GM12872 (cell line): ENCODE results near the gene FAM228B.

Source experiments
- TF ChIP-seq, protein P1 (sequence below): IDR thresholded peaks from 3 replicates; pipeline ENCODE4 v1.5.1; 2011; ENCODE audit warnings: low read depth, mild to moderate bottlenecking, low read length, moderate library complexity; ENCODE audit not compliant: insufficient read depth

The FAM228B gene

DNA sequence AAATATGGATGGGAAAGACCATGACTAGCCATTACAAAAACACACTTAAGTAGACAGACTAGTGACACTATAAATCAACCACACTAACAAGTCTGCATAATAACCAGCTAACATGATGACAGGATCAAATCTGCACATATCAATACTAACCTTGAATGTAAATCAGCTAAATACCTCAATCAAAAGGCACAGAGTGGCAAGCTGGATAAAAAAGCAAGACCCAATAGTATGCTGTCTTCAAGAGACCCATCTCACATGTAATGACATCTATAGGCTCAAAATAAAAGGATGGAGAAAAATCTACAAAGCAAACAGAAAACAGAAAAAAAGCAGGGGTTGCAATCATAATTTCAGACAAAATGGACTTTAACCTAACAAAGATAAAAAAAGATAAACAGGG is 16.5 kb upstream of the FAM228B start:
- TF ChIP-seq, protein P1, sequence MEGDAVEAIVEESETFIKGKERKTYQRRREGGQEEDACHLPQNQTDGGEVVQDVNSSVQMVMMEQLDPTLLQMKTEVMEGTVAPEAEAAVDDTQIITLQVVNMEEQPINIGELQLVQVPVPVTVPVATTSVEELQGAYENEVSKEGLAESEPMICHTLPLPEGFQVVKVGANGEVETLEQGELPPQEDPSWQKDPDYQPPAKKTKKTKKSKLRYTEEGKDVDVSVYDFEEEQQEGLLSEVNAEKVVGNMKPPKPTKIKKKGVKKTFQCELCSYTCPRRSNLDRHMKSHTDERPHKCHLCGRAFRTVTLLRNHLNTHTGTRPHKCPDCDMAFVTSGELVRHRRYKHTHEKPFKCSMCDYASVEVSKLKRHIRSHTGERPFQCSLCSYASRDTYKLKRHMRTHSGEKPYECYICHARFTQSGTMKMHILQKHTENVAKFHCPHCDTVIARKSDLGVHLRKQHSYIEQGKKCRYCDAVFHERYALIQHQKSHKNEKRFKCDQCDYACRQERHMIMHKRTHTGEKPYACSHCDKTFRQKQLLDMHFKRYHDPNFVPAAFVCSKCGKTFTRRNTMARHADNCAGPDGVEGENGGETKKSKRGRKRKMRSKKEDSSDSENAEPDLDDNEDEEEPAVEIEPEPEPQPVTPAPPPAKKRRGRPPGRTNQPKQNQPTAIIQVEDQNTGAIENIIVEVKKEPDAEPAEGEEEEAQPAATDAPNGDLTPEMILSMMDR, result no peak

DNA sequence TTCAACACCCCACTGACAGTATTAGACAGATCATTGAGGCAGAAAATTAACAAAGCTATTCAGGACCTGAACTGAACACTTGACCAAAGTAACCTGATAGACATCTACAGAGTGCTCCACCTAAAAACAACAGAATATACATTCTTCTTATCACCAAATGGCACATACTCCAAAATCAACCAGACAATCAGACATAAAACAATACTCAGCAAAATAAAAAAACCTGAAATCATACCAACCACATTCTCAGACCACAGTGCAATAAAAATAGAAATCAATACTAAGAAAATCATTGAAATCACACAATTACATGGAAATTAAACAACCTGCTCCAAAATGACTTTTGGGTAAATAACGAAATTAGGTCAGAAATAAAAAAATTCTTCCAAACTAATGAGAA is 15.9 kb upstream of the FAM228B start:
- TF ChIP-seq, protein P1, result no peak

DNA sequence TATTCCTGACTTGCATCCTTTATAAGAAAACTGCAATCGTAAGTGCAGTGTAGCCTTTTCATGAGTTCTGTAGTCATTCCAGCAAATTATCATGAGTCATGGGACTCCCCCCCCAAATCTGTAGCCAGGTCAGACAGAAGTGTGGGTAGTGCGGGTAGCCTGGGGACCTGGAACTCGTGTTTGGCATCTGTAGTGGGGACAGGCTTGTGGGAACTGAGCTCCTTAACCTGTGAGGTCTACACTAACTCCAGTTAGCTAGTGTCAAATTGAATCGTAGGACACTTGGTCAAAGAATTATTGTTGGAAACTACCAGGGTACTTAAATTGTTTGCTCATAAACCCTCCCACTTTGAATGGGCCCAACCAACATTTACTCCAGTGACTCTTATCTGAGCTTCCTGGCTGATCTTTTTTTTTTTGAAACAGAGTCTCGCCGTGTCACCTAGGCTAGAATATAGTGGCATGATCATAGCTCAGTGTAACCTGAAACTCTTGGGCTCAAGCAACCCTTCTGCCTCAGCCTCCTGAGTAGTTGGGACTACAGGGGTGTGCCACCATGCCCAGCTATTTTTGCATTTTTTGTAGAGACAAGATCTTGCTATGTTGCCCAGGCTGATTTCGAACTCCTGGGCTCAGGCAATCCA is 12.5 kb upstream of the FAM228B start:
- TF ChIP-seq, protein P1, result no peak

DNA sequence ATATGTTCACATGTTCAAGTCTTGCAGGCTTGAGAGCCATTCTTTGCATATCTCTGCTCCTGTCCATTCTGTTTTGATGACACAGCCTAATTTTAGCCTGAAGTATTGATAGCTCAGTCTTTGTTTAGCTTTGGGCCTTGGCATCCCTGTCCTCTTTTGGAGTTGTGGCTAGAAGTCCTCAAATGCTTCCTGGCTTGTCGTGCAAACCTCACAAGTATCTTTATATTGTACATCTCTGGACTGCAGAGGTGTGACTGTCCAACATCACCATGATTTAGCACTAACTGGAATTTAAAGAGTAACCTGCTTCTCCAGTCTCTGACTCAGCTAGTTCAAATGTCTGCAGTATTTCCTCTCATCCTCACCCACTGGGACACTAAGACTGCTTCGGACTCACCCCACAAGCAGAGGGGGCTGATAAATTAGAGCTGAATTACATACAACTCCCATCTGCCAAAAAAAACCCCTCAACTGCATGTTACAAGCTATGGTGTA is 11.8 kb upstream of the FAM228B start:
- TF ChIP-seq, protein P1, result no peak

DNA sequence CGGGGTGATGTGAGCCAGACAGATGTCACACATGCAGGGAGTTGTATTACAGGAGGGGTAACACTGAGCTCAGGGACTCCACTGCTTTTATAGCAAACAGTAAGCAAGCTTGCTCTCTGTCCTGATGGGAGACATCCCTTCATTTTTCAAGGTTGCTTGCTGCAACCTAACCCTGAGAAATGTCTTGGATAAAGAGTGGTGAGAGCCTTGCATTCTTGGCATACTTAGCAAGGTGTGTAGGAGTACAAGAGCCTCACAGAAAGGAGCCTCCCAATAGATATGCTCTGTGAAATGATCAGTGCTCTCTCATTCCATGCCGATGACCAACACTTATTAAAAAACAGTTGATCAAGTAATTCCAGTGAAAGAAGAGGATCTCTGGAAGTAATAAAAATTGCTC is 8.2 kb upstream of the FAM228B start:
- TF ChIP-seq, protein P1, result no peak

DNA sequence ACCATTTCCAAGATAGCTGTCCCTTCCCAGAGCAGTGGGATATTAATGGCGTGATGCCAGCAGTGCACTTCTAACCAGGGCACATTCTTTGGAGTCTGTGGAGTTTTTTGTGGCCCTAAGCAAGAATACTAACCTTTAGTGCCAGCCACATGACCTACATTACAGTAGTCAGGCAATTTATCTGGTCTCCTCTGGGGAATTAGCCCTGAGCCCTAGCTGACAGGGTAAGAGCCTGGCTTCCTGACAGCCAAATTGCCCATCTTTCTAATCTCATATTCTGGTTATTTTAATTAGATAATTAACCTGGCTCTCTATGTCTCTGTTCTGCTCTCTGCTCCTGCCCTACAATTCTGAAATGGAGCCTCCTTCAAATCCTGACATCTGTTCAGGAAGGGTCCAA is 5.4 kb upstream of the FAM228B start:
- TF ChIP-seq, protein P1, result no peak

DNA sequence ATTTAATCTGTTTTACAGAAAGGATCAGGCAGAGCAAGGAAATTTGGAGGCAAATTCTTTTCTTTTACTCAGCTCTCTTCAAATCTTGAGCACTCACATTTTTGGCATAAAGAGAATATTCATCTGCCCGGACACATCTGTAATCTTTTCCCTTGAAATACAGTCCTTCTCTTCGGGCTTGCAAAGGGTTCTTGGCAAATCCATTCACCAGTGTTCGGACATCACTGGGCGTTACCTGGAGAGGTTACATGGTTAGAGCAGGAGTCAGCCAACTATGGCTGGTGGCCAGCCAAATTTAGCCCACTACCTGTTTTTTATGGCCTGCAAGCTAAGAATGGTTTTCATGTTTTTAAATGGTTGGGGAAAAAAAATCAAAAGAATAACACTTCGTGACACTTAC is 2.2 kb upstream of the FAM228B start:
- TF ChIP-seq, protein P1, result no peak
